ENCODE data around the gene METTL18.

Gene METTL18

GRCh38 chr1:169794530-169795416, at the start of gene METTL18:
Gene METTL18 (minus strand): TSS chr1:169794907. CDS start chr1:169793695, 1,212 bp downstream.
- Histone ChIP-seq H3K27me3 (ENCODE audit: control insufficient read depth, insufficient read depth, low read length) (no peaks in the 10 kb centered on the region), H3K4me3 (ENCODE audit: low read depth, low read length) (peak within 1 kb of the TSS; percentile 98), H3K36me3 (ENCODE audit: control insufficient read depth, insufficient read depth, low read length) (no peaks in the 10 kb centered on the region), H3K4me1 (ENCODE audit: control insufficient read depth, insufficient read depth, low read length) (peaks cover 2% of the 10 kb centered on the region), H3K9ac (ENCODE audit: low read depth, low read length) (peak within 1 kb of the TSS; percentile 93), H3K9me3 (ENCODE audit: control insufficient read depth, insufficient read depth, low read length) (no peaks in the 10 kb centered on the region)

DNA sequence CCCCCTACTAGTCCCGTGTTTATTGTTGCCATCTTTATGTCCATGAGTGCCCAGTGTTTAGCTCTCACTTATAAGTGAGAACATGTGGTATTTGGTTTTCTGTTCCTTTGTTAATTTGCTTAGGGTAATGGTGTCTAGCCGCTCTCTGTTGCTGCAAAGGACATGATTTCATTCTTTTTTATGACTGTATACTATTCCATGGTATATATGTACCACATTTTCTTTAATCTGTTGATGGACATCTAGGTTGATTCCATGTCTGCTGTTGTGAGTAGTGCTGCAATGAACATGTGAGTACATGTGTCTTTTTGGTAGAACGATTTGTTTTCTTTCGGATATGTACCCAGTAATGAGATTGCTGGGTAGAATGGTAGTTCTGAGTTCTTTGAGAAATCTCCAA, 44.2 kb upstream of the METTL18 start:
- Histone ChIP-seq H3K9ac (ENCODE audit: low read depth, low read length) (no peak overlapping the region), H3K36me3 (ENCODE audit: control insufficient read depth, insufficient read depth, low read length) (no peaks in the 10 kb centered on the region), H3K4me1 (ENCODE audit: control insufficient read depth, insufficient read depth, low read length) (no peaks in the 10 kb centered on the region), H3K27me3 (ENCODE audit: control insufficient read depth, insufficient read depth, low read length) (no peaks in the 10 kb centered on the region), H3K9me3 (ENCODE audit: control insufficient read depth, insufficient read depth, low read length) (no peaks in the 10 kb centered on the region), H3K4me3 (ENCODE audit: low read depth, low read length) (no peak overlapping the region)

DNA sequence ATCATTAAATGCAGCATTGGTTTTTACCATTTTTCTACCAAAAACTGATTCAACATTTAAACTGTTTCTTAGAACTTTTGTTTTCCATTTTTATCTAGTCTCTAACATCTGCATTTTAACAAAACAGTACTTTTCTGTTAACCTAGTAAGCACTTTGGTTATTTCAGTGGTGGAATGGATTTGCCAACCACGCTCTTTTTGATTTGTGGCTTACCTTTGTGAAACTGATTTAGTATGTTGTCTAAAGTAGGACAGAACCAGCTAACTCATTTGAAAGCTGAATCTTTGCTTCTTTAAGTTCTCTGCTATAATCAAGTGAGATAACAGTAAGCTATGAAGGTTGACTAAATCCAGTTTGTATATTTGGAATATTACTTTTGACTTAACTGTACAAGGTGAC, 41.5 kb upstream of the METTL18 start:
- H3K36me3 ChIP-seq (ENCODE audit: control insufficient read depth, insufficient read depth, low read length) = no peaks in the 10 kb centered on the region
- H3K4me1 ChIP-seq (ENCODE audit: control insufficient read depth, insufficient read depth, low read length) = no peaks in the 10 kb centered on the region
- no peaks in the 10 kb centered on the region for H3K9me3 ChIP-seq (ENCODE audit: control insufficient read depth, insufficient read depth, low read length)
- no peak overlapping the region for H3K9ac ChIP-seq (ENCODE audit: low read depth, low read length)
- no peak overlapping the region for H3K4me3 ChIP-seq (ENCODE audit: low read depth, low read length)
- H3K27me3 ChIP-seq (ENCODE audit: control insufficient read depth, insufficient read depth, low read length) = no peaks in the 10 kb centered on the region

DNA sequence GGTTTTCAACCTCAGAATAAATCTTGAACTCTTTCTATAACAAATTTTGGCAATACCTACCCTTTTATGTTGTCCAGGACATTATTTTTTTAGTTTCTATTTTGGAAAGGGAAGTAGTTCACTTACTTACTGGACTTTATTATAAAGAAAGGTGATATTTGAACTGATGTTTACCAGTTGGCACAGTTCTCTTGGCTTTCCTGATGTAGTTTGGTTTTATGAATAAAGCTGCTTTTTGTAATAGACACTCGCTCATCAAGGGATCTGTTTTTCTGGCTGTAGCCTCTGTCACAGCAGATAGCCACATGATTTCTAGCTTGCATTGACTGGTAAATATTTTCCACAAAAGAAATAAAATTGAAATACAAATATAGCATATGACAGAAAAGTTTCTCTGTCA, 40.9 kb upstream of the METTL18 start:
- no peak overlapping the region for H3K9ac ChIP-seq (ENCODE audit: low read depth, low read length)
- H3K4me3 ChIP-seq (ENCODE audit: low read depth, low read length) = no peak overlapping the region
- H3K27me3 ChIP-seq (ENCODE audit: control insufficient read depth, insufficient read depth, low read length) = no peaks in the 10 kb centered on the region
- no peaks in the 10 kb centered on the region for H3K36me3 ChIP-seq (ENCODE audit: control insufficient read depth, insufficient read depth, low read length)
- H3K9me3 ChIP-seq (ENCODE audit: control insufficient read depth, insufficient read depth, low read length) = no peaks in the 10 kb centered on the region
- H3K4me1 ChIP-seq (ENCODE audit: control insufficient read depth, insufficient read depth, low read length) = no peaks in the 10 kb centered on the region

DNA sequence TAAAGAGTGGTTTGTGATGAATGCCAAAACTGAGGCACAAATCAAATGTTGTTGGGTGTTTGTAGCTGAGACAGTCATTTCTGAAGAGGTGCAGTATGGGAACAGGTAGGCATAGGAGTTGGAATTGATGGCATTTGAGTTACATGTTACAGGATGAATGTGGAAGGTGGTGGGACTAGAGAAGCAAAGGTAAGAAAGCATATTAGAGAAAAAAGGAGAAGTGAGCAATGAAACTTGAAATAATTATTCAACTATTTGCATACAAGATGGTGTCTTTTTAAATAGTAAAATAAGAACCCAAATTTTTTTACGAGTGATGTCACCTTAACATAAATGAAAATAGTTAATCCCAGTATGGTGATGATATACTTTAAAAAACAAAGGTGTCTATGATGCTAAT, 40.2 kb upstream of the METTL18 start:
- Histone ChIP-seq H3K27me3 (ENCODE audit: control insufficient read depth, insufficient read depth, low read length) (no peaks in the 10 kb centered on the region), H3K4me1 (ENCODE audit: control insufficient read depth, insufficient read depth, low read length) (no peaks in the 10 kb centered on the region), H3K9ac (ENCODE audit: low read depth, low read length) (no peak overlapping the region), H3K36me3 (ENCODE audit: control insufficient read depth, insufficient read depth, low read length) (peaks cover 1% of the 10 kb centered on the region), H3K4me3 (ENCODE audit: low read depth, low read length) (no peak overlapping the region), H3K9me3 (ENCODE audit: control insufficient read depth, insufficient read depth, low read length) (no peaks in the 10 kb centered on the region)

GRCh38 chr1:169833179-169833901, 38.6 kb upstream of the METTL18 start:
- H3K4me3 ChIP-seq (ENCODE audit: low read depth, low read length) = no peak overlapping the region
- no peaks in the 10 kb centered on the region for H3K27me3 ChIP-seq (ENCODE audit: control insufficient read depth, insufficient read depth, low read length)
- H3K36me3 ChIP-seq (ENCODE audit: control insufficient read depth, insufficient read depth, low read length) = peaks cover 2% of the 10 kb centered on the region
- H3K9me3 ChIP-seq (ENCODE audit: control insufficient read depth, insufficient read depth, low read length) = no peaks in the 10 kb centered on the region
- no peak overlapping the region for H3K9ac ChIP-seq (ENCODE audit: low read depth, low read length)
- no peaks in the 10 kb centered on the region for H3K4me1 ChIP-seq (ENCODE audit: control insufficient read depth, insufficient read depth, low read length)

DNA sequence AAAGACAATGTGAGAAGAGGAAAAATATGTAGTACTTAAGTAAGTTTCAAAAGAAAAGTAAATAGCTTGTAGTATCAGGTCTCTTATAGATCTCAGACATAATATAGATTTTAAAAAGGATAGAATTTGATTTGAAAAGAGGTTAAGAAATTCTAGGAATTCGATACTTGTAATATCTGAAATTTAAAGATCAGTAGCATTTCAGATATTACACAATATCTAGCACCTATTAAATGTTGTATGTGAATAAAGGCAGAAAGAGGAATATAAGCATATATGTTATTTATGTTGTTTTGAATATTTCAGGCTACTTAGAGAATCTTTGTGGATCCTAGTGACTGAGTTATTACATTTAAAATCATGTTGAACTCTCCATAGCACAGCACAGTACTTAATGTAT, 35.0 kb upstream of the METTL18 start:
- Histone ChIP-seq H3K9ac (ENCODE audit: low read depth, low read length) (no peak overlapping the region), H3K36me3 (ENCODE audit: control insufficient read depth, insufficient read depth, low read length) (peaks cover 6% of the 10 kb centered on the region), H3K4me3 (ENCODE audit: low read depth, low read length) (no peak overlapping the region), H3K27me3 (ENCODE audit: control insufficient read depth, insufficient read depth, low read length) (no peaks in the 10 kb centered on the region), H3K9me3 (ENCODE audit: control insufficient read depth, insufficient read depth, low read length) (no peaks in the 10 kb centered on the region), H3K4me1 (ENCODE audit: control insufficient read depth, insufficient read depth, low read length) (no peaks in the 10 kb centered on the region)

DNA sequence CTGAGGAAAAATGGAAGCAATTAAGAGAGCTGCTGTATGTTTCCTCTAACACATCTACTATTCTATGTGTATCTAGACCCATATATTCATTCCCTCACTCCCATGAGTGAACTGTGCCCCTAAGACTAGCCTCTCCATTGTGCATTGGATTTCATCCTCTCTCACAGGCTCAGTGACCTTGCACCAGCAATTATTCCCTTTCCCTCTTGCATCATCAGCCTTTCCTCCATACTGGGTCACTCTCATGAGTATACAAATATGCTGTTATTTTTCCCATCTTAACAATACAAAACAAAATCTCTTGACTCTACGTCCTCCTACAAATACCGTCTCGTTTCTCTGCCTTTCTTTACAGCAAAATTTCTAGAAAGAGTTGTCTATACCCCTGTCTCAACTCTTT, 29.4 kb upstream of the METTL18 start:
- H3K27me3 ChIP-seq (ENCODE audit: control insufficient read depth, insufficient read depth, low read length) = no peaks in the 10 kb centered on the region
- H3K36me3 ChIP-seq (ENCODE audit: control insufficient read depth, insufficient read depth, low read length) = peaks cover 15% of the 10 kb centered on the region
- H3K9me3 ChIP-seq (ENCODE audit: control insufficient read depth, insufficient read depth, low read length) = no peaks in the 10 kb centered on the region
- H3K9ac ChIP-seq (ENCODE audit: low read depth, low read length) = no peak overlapping the region
- no peak overlapping the region for H3K4me3 ChIP-seq (ENCODE audit: low read depth, low read length)
- no peaks in the 10 kb centered on the region for H3K4me1 ChIP-seq (ENCODE audit: control insufficient read depth, insufficient read depth, low read length)

GRCh38 chr1:169821500-169821899, 26.8 kb upstream of the METTL18 start:
- H3K36me3 ChIP-seq (ENCODE audit: control insufficient read depth, insufficient read depth, low read length) = peaks cover 14% of the 10 kb centered on the region
- no peaks in the 10 kb centered on the region for H3K27me3 ChIP-seq (ENCODE audit: control insufficient read depth, insufficient read depth, low read length)
- no peak overlapping the region for H3K4me3 ChIP-seq (ENCODE audit: low read depth, low read length)
- no peak overlapping the region for H3K9ac ChIP-seq (ENCODE audit: low read depth, low read length)
- no peaks in the 10 kb centered on the region for H3K9me3 ChIP-seq (ENCODE audit: control insufficient read depth, insufficient read depth, low read length)
- no peaks in the 10 kb centered on the region for H3K4me1 ChIP-seq (ENCODE audit: control insufficient read depth, insufficient read depth, low read length)

DNA sequence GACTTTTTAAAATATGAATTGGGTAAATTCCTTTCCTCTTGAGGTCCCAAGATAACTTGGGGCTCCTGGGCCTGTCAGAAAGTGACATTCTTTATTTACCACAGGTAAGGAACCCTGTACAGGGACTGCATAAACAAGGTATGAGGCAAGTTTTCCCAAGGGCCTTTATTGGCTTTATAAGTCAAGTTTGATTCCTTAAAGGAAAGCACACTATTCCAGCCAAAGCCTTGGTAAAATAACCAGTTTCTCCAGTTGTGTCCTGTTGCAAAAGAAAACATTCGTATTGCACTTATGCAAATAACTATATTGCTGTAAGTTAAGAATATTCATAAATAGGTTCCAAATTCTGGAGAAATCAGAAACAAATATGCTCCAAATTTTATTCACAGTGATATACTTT, 21.9 kb upstream of the METTL18 start:
- Histone ChIP-seq H3K4me1 (ENCODE audit: control insufficient read depth, insufficient read depth, low read length) (no peaks in the 10 kb centered on the region), H3K36me3 (ENCODE audit: control insufficient read depth, insufficient read depth, low read length) (peaks cover 3% of the 10 kb centered on the region), H3K9ac (ENCODE audit: low read depth, low read length) (no peak overlapping the region), H3K4me3 (ENCODE audit: low read depth, low read length) (no peak overlapping the region), H3K27me3 (ENCODE audit: control insufficient read depth, insufficient read depth, low read length) (no peaks in the 10 kb centered on the region), H3K9me3 (ENCODE audit: control insufficient read depth, insufficient read depth, low read length) (no peaks in the 10 kb centered on the region)

- Histone ChIP-seq H3K36me3 (ENCODE audit: control insufficient read depth, insufficient read depth, low read length) (peaks cover 2% of the 10 kb centered on the region), H3K27me3 (ENCODE audit: control insufficient read depth, insufficient read depth, low read length) (no peaks in the 10 kb centered on the region), H3K4me1 (ENCODE audit: control insufficient read depth, insufficient read depth, low read length) (no peaks in the 10 kb centered on the region), H3K9ac (ENCODE audit: low read depth, low read length) (no peak overlapping the region), H3K9me3 (ENCODE audit: control insufficient read depth, insufficient read depth, low read length) (no peaks in the 10 kb centered on the region), H3K4me3 (ENCODE audit: low read depth, low read length) (no peak overlapping the region)
Measured at GRCh38 chr1:169814265-169814664, 19.6 kb upstream of the METTL18 start.

- Histone ChIP-seq H3K9ac (ENCODE audit: low read depth, low read length) (no peak overlapping the region), H3K27me3 (ENCODE audit: control insufficient read depth, insufficient read depth, low read length) (no peaks in the 10 kb centered on the region), H3K36me3 (ENCODE audit: control insufficient read depth, insufficient read depth, low read length) (no peaks in the 10 kb centered on the region), H3K4me3 (ENCODE audit: low read depth, low read length) (no peak overlapping the region), H3K9me3 (ENCODE audit: control insufficient read depth, insufficient read depth, low read length) (no peaks in the 10 kb centered on the region), H3K4me1 (ENCODE audit: control insufficient read depth, insufficient read depth, low read length) (no peaks in the 10 kb centered on the region)
Measured at GRCh38 chr1:169812131-169812530, 17.4 kb upstream of the METTL18 start.

Measured in iPS-15b (cell line).